ENCODE results near the gene GATAD2A.

The GATAD2A gene

GRCh38 chr19:19488875-19489690 is 83.6 kb downstream of the GATAD2A start:
- peak; percentile 53 for DNase-seq (ENCODE audit: low spot score)

- no peak for DNase-seq (ENCODE audit: low spot score)
Observed at GRCh38 chr19:19489804-19490204, 84.3 kb downstream of the GATAD2A start.

- peak; percentile 98 for DNase-seq (ENCODE audit: low spot score)
Observed at GRCh38 chr19:19490214-19490968, 84.9 kb downstream of the GATAD2A start.

- no peak for DNase-seq (ENCODE audit: low spot score)
Observed at GRCh38 chr19:19491321-19492025, 86.0 kb downstream of the GATAD2A start.

GRCh38 chr19:19492026-19492610 is 86.6 kb downstream of the GATAD2A start:
- DNase-seq (ENCODE audit: low spot score) = no peak

GRCh38 chr19:19493841-19494546 is 88.5 kb downstream of the GATAD2A start:
- no peak for DNase-seq (ENCODE audit: low spot score)

- DNase-seq (ENCODE audit: low spot score) = no peak
Observed at GRCh38 chr19:19495614-19496603, 90.4 kb downstream of the GATAD2A start.

GRCh38 chr19:19498255-19498991 is 92.9 kb downstream of the GATAD2A start:
- no peak for DNase-seq (ENCODE audit: low spot score)

- no peak for DNase-seq (ENCODE audit: low spot score)
Observed at GRCh38 chr19:19499272-19499995, 94.0 kb downstream of the GATAD2A start.

- no peak for DNase-seq (ENCODE audit: low spot score)
Observed at GRCh38 chr19:19500975-19501644, 95.6 kb downstream of the GATAD2A start.

- DNase-seq (ENCODE audit: low spot score) = no peak
Observed at GRCh38 chr19:19501798-19502197, 96.3 kb downstream of the GATAD2A start.

GRCh38 chr19:19502281-19502680 is 96.8 kb downstream of the GATAD2A start:
- DNase-seq (ENCODE audit: low spot score) = no peak

- no peak for DNase-seq (ENCODE audit: low spot score)
Observed at GRCh38 chr19:19502808-19503602, 97.5 kb downstream of the GATAD2A start.

GRCh38 chr19:19504754-19505668 is 99.5 kb downstream of the GATAD2A start:
- DNase-seq (ENCODE audit: low spot score) = no peak

- no peak for DNase-seq (ENCODE audit: low spot score)
Observed at GRCh38 chr19:19505669-19506326, 100.3 kb downstream of the GATAD2A start.

GRCh38 chr19:19506592-19506991 is 101.1 kb downstream of the GATAD2A start:
- DNase-seq (ENCODE audit: low spot score) = no peak

Measured in HuH-7 (cell line).